WTC11 (cell line): ENCODE measurements around the gene PPTC7. TPM values are rescaled to one million over a fixed set of nuclear protein-coding genes. Genes with fewer than 3 reads are reported as not detected.
"Not testable (repeated sequence)": the region's sequence is repeated elsewhere in the genome, so short reads cannot be mapped to it uniquely, and the experiment has no call there.

ENCODE experiments used
- ATAC-seq: fragments of 200-7000 bp; cut with Tn5 transposase; 2 replicates; pipeline ENCODE4 v1.10.0; 2021; ENCODE audit warnings: mild to moderate bottlenecking, moderate library complexity
- CTCF ChIA-PET: fragments of 300-600 bp; sonication (Branson Sonifier 250); formaldehyde crosslinking; loops from one replicate; lab custom pipeline; 2021; ENCODE audit warnings: antibody characterized with exemption; lab: Charles Lee
- POLR2A ChIA-PET: fragments of 350-600 bp; sonication (Branson Sonifier 250); formaldehyde crosslinking; loops from one replicate; lab custom pipeline; 2021; ENCODE audit warnings: antibody characterized with exemption; lab: Charles Lee
- DNase-seq: peaks from one replicate; pipeline ENCODE4 v3.0.0; 2021; ENCODE audit warnings: low spot score
- H3K27ac Mint-ChIP-seq: 2 replicates; pipeline ENCODE4 v1.8.0; 2021; ENCODE audit warnings: mixed read lengths
- H3K27me3 Mint-ChIP-seq: 2 replicates; pipeline ENCODE4 v1.8.0; 2021; ENCODE audit warnings: low read depth, mild to moderate bottlenecking, moderate library complexity, mixed read lengths
- H3K36me3 Mint-ChIP-seq: 2 replicates; pipeline ENCODE4 v1.8.0; 2021; ENCODE audit warnings: mixed read lengths
- H3K4me1 Mint-ChIP-seq: 2 replicates; pipeline ENCODE4 v1.8.0; 2022; ENCODE audit warnings: mixed read lengths
- H3K4me3 Mint-ChIP-seq: 2 replicates; pipeline ENCODE4 v1.8.0; 2021; ENCODE audit warnings: mild to moderate bottlenecking, moderate library complexity, mixed read lengths
- H3K9me3 Mint-ChIP-seq: 2 replicates; pipeline ENCODE4 v1.8.0; 2021; ENCODE audit warnings: mixed read lengths
- CREB1 ChIP-seq: sonication (generic); formaldehyde crosslinking; IDR thresholded peaks from 2 replicates; pipeline ENCODE4 v1.8.0; 2023; ENCODE audit warnings: mild to moderate bottlenecking, missing genetic modification reagents
- CREM ChIP-seq: sonication (generic); formaldehyde crosslinking; IDR thresholded peaks from 2 replicates; pipeline ENCODE4 v1.8.1; 2022; ENCODE audit warnings: mild to moderate bottlenecking, missing genetic modification reagents, moderate library complexity
- ELF4 ChIP-seq: sonication (generic); formaldehyde crosslinking; IDR thresholded peaks from 2 replicates; pipeline ENCODE4 v1.8.1; 2022; ENCODE audit warnings: low read depth, mild to moderate bottlenecking, moderate library complexity, missing genetic modification reagents
- HMGA2 ChIP-seq: fragments of 250-450 bp; sonication (Bioruptor Pico); IDR thresholded peaks from 2 replicates; pipeline ENCODE4 v1.4.0; 2021; ENCODE audit warnings: mild to moderate bottlenecking, moderate library complexity
- KAT7 ChIP-seq: sonication (generic); formaldehyde crosslinking; IDR thresholded peaks from 2 replicates; pipeline ENCODE4 v1.8.1; 2023; ENCODE audit warnings: missing genetic modification reagents, mild to moderate bottlenecking, borderline replicate concordance
- OVOL2 ChIP-seq: fragments of 250-450 bp; sonication (Bioruptor Pico); IDR thresholded peaks from 2 replicates; pipeline ENCODE4 v1.9.0; 2021; ENCODE audit warnings: mild to moderate bottlenecking, borderline replicate concordance
- PRRX2 ChIP-seq: fragments of 250-450 bp; sonication (Bioruptor Pico); IDR thresholded peaks from 2 replicates; pipeline ENCODE4 v1.8.0; 2021; ENCODE audit warnings: mild to moderate bottlenecking
- SMAD3 ChIP-seq: sonication (generic); formaldehyde crosslinking; IDR thresholded peaks from 2 replicates; pipeline ENCODE4 v1.8.0; 2022; ENCODE audit warnings: missing genetic modification reagents, mild to moderate bottlenecking, borderline replicate concordance
- SMAD4 ChIP-seq: sonication (generic); formaldehyde crosslinking; IDR thresholded peaks from 2 replicates; pipeline ENCODE4 v1.8.0; 2022; ENCODE audit warnings: mild to moderate bottlenecking, missing genetic modification reagents
- TEAD1 ChIP-seq: sonication (generic); formaldehyde crosslinking; IDR thresholded peaks from 2 replicates; pipeline ENCODE4 v1.8.0; 2022; ENCODE audit warnings: mild to moderate bottlenecking, missing genetic modification reagents
- ZBTB21 ChIP-seq: sonication (generic); formaldehyde crosslinking; IDR thresholded peaks from 2 replicates; pipeline ENCODE4 v1.8.1; 2023; ENCODE audit warnings: mild to moderate bottlenecking, missing genetic modification reagents, borderline replicate concordance
- ZNF138 ChIP-seq: sonication (generic); formaldehyde crosslinking; conservative IDR thresholded peaks from 2 replicates; pipeline ENCODE4 v1.8.1; 2022; ENCODE audit warnings: mild to moderate bottlenecking, moderate library complexity, missing genetic modification reagents
- ZNF263 ChIP-seq: sonication (generic); formaldehyde crosslinking; IDR thresholded peaks from 2 replicates; pipeline ENCODE4 v1.8.1; 2022; ENCODE audit warnings: low read depth, mild to moderate bottlenecking, moderate library complexity, missing genetic modification reagents
- ZNF423 ChIP-seq: fragments of 250-450 bp; sonication (Bioruptor Pico); IDR thresholded peaks from 2 replicates; pipeline ENCODE4 v2.1.2; 2022; ENCODE audit warnings: mild to moderate bottlenecking, moderate library complexity
- ZNF671 ChIP-seq: fragments of 250-450 bp; sonication (Bioruptor Pico); IDR thresholded peaks from 2 replicates; pipeline ENCODE4 v1.8.0; 2021; ENCODE audit warnings: mild to moderate bottlenecking
- total RNA-seq: library from RNA; stranded (reverse); gene quantifications from 3 replicates; pipeline ENCODE4 v1.2.3, GENCODE V29; 2021
- TF ChIP-seq, protein P1 (sequence below): sonication (generic); formaldehyde crosslinking; IDR thresholded peaks from 2 replicates; pipeline ENCODE4 v1.8.0; 2022; ENCODE audit warnings: mild to moderate bottlenecking, missing genetic modification reagents
- TF ChIP-seq, protein P2 (sequence below): sonication (generic); formaldehyde crosslinking; conservative IDR thresholded peaks from 2 replicates; pipeline ENCODE4 v1.8.1; 2022; ENCODE audit warnings: mild to moderate bottlenecking, missing genetic modification reagents
- TF ChIP-seq, protein P3 (sequence below): sonication (generic); formaldehyde crosslinking; IDR thresholded peaks from 2 replicates; pipeline ENCODE4 v1.8.1; 2022; ENCODE audit warnings: mild to moderate bottlenecking, missing genetic modification reagents, moderate library complexity, borderline replicate concordance
- TF ChIP-seq, protein P4 (sequence below): sonication (generic); formaldehyde crosslinking; conservative IDR thresholded peaks from 2 replicates; pipeline ENCODE4 v1.8.1; 2023; ENCODE audit warnings: mild to moderate bottlenecking, low read depth, missing genetic modification reagents, moderate library complexity
- TF ChIP-seq, protein P5 (sequence below): fragments of 250-450 bp; sonication (Bioruptor Pico); IDR thresholded peaks from 2 replicates; pipeline ENCODE4 v2.1.2; 2022; ENCODE audit warnings: mild to moderate bottlenecking, moderate library complexity
- TF ChIP-seq, protein P6 (sequence below): sonication (generic); formaldehyde crosslinking; IDR thresholded peaks from 2 replicates; pipeline ENCODE4 v1.8.1; 2023; ENCODE audit warnings: mild to moderate bottlenecking, missing genetic modification reagents, moderate library complexity
- TF ChIP-seq, protein P7 (sequence below): sonication (generic); formaldehyde crosslinking; IDR thresholded peaks from 2 replicates; pipeline ENCODE4 v1.8.1; 2022; ENCODE audit warnings: missing genetic modification reagents, borderline replicate concordance

PPTC7 gene
- total RNA-seq, 1 experiment from 2014 or later, result 15.6 TPM

DNA sequence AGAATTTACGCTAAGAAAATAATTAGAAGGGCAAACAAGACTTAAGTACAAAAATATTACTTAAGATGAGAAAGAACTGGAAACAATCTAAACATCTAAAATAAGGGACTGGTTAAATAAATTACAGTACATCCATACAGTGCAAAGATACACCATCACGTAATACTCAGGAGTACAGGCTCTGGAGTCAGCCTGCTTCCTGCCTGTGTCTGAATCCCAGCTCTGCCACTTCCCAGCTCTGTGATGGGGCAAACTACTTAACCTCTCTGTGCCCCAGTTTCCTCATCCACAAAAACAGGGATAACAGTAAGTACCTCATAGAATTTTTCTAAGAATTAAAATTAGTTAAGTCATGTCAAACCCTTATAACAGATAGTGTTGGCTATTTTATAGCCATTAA, 36.0 kb downstream of the PPTC7 start (continued):
- TF ChIP-seq, protein P1, sequence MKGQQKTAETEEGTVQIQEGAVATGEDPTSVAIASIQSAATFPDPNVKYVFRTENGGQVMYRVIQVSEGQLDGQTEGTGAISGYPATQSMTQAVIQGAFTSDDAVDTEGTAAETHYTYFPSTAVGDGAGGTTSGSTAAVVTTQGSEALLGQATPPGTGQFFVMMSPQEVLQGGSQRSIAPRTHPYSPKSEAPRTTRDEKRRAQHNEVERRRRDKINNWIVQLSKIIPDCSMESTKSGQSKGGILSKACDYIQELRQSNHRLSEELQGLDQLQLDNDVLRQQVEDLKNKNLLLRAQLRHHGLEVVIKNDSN, result no peak
- no peak for TF ChIP-seq TEAD1
- TF ChIP-seq, protein P2, sequence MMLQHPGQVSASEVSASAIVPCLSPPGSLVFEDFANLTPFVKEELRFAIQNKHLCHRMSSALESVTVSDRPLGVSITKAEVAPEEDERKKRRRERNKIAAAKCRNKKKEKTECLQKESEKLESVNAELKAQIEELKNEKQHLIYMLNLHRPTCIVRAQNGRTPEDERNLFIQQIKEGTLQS (CRISPR knock-in tag), result no peak

DNA sequence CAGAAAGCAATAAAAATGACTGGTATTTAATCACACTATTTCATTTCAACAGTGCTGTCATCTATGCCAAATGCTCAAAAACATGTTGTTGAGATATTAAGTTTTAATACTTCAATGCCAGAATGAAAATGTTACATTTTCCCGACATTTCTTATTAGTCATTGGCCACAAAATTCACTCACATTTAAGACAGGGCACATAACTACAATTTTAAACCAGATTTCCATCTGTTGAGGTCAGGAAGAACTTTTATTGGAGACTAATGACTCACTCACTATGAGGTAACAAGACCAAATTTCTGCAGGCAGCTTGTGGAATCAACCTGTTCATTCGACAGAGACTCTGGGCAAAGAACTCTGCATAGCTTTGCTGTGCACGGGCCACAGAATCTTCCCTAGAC, 36.8 kb downstream of the PPTC7 start:
- peaks cover 4% of the 10 kb centered on the region; the same call in 1 of the 2 replicates for H3K4me1 Mint-ChIP-seq
- H3K4me3 Mint-ChIP-seq, result no peak overlapping the region
- H3K27ac Mint-ChIP-seq, result peak overlapping the region; percentile 72
- H3K27me3 Mint-ChIP-seq, result no peaks in the 10 kb centered on the region
- DNase-seq (no peak), ATAC-seq (no peak)
- no peaks in the 10 kb centered on the region for H3K9me3 Mint-ChIP-seq
- ChIA-PET POLR2A (no interaction called here), CTCF (interaction anchor here (1.3 kb wide), 1 partner anchor 96 kb away, joined by 3 read pairs; the partner anchor contains the start of gene ARPC3)
- TF ChIP-seq ZNF263 (CRISPR knock-in tag) (no peak), SMAD4 (no peak)
- H3K36me3 Mint-ChIP-seq, result peaks cover 36% of the 10 kb centered on the region

DNA sequence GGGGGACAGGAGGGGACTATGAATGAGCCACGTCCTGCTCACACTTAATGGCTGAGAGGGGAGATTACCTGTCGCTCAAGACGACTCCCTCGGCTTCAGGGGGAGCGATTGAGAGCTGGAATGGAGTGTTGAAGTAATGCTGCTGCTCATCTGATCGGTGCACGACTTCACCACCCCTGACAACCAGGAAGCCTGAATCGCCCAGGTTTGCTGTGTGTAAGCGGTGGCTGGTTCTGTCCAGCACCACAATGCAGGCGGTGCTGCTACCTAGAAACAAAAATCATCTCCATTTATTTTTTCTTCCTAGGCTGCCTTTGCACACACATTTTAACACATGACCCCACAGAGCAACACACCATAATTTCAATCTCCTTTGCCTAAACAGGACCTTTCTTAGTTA, 37.3 kb downstream of the PPTC7 start:
- Mint-ChIP-seq H3K4me3 (no peak overlapping the region), H3K27ac (peak overlapping the region; percentile 72; the same call in 1 of the 2 replicates)
- no peak for ATAC-seq

DNA sequence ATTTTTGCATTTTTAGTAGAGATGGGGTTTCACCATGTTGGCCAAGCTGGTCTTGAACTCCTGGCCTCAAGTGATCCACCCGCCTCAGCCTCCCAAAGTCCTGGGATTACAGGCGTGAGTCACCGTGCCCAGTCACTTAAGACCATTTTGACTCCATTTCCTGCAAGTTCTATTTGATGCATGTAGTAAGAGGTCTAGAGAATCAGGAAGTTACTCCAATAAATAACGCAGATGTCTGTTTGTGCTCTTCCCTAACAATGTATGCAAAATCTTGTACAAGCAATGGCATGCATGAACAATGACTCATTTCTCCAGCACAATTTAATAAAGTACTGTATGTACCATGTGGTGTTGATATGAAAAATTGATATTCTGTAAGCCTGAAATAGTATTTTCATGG, 37.9 kb downstream of the PPTC7 start:
- H3K4me1 Mint-ChIP-seq, H3K4me3 Mint-ChIP-seq, H3K9me3 Mint-ChIP-seq, H3K27ac Mint-ChIP-seq, H3K27me3 Mint-ChIP-seq, ATAC-seq, DNase-seq, POLR2A ChIA-PET, CTCF ChIA-PET: not testable (repeated sequence)
- peaks cover 30% of the 10 kb centered on the region for H3K36me3 Mint-ChIP-seq

More for the DNA sequence above, 37.3 kb downstream of the PPTC7 start:
- H3K27me3 Mint-ChIP-seq, result no peaks in the 10 kb centered on the region
- POLR2A ChIA-PET, result no interaction called here
- peaks cover 4% of the 10 kb centered on the region; the same call in 1 of the 2 replicates for H3K4me1 Mint-ChIP-seq
- TF ChIP-seq CREB1 (CRISPR knock-in tag) (no peak), PRRX2 (CRISPR knock-in tag) (no peak), ZBTB21 (no peak), ZNF671 (CRISPR knock-in tag) (no peak), OVOL2 (CRISPR knock-in tag) (no peak), CREM (CRISPR knock-in tag) (no peak), KAT7 (CRISPR knock-in tag) (no peak), ZNF138 (CRISPR knock-in tag) (no peak), ZNF423 (CRISPR knock-in tag) (no peak), ELF4 (CRISPR knock-in tag) (no peak), HMGA2 (CRISPR knock-in tag) (no peak), SMAD3 (CRISPR knock-in tag) (no peak)
- TF ChIP-seq, protein P3, sequence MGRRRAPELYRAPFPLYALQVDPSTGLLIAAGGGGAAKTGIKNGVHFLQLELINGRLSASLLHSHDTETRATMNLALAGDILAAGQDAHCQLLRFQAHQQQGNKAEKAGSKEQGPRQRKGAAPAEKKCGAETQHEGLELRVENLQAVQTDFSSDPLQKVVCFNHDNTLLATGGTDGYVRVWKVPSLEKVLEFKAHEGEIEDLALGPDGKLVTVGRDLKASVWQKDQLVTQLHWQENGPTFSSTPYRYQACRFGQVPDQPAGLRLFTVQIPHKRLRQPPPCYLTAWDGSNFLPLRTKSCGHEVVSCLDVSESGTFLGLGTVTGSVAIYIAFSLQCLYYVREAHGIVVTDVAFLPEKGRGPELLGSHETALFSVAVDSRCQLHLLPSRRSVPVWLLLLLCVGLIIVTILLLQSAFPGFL (CRISPR knock-in tag), result no peak
- TF ChIP-seq, protein P4, sequence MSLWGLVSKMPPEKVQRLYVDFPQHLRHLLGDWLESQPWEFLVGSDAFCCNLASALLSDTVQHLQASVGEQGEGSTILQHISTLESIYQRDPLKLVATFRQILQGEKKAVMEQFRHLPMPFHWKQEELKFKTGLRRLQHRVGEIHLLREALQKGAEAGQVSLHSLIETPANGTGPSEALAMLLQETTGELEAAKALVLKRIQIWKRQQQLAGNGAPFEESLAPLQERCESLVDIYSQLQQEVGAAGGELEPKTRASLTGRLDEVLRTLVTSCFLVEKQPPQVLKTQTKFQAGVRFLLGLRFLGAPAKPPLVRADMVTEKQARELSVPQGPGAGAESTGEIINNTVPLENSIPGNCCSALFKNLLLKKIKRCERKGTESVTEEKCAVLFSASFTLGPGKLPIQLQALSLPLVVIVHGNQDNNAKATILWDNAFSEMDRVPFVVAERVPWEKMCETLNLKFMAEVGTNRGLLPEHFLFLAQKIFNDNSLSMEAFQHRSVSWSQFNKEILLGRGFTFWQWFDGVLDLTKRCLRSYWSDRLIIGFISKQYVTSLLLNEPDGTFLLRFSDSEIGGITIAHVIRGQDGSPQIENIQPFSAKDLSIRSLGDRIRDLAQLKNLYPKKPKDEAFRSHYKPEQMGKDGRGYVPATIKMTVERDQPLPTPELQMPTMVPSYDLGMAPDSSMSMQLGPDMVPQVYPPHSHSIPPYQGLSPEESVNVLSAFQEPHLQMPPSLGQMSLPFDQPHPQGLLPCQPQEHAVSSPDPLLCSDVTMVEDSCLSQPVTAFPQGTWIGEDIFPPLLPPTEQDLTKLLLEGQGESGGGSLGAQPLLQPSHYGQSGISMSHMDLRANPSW (CRISPR knock-in tag), result no peak
- TF ChIP-seq, protein P5, sequence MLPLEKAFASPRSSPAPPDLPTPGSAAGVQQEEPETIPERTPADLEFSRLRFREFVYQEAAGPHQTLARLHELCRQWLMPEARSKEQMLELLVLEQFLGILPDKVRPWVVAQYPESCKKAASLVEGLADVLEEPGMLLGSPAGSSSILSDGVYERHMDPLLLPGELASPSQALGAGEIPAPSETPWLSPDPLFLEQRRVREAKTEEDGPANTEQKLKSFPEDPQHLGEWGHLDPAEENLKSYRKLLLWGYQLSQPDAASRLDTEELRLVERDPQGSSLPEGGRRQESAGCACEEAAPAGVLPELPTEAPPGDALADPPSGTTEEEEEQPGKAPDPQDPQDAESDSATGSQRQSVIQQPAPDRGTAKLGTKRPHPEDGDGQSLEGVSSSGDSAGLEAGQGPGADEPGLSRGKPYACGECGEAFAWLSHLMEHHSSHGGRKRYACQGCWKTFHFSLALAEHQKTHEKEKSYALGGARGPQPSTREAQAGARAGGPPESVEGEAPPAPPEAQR (CRISPR knock-in tag), result no peak
- TF ChIP-seq, protein P6, sequence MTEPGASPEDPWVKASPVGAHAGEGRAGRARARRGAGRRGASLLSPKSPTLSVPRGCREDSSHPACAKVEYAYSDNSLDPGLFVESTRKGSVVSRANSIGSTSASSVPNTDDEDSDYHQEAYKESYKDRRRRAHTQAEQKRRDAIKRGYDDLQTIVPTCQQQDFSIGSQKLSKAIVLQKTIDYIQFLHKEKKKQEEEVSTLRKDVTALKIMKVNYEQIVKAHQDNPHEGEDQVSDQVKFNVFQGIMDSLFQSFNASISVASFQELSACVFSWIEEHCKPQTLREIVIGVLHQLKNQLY (CRISPR knock-in tag), result no peak
- TF ChIP-seq, protein P7, sequence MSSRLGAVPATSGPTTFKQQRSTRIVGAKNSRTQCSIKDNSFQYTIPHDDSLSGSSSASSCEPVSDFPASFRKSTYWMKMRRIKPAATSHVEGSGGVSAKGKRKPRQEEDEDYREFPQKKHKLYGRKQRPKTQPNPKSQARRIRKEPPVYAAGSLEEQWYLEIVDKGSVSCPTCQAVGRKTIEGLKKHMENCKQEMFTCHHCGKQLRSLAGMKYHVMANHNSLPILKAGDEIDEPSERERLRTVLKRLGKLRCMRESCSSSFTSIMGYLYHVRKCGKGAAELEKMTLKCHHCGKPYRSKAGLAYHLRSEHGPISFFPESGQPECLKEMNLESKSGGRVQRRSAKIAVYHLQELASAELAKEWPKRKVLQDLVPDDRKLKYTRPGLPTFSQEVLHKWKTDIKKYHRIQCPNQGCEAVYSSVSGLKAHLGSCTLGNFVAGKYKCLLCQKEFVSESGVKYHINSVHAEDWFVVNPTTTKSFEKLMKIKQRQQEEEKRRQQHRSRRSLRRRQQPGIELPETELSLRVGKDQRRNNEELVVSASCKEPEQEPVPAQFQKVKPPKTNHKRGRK (CRISPR knock-in tag), result no peak
- H3K36me3 Mint-ChIP-seq, result peaks cover 33% of the 10 kb centered on the region
- no peaks in the 10 kb centered on the region for H3K9me3 Mint-ChIP-seq
- CTCF ChIA-PET, result interaction anchor here (1.3 kb wide), 1 partner anchor 96 kb away, joined by 3 read pairs; the partner anchor contains the start of gene ARPC3
- no peak for DNase-seq
